C4-2B (cell line): Measurements from ENCODE around the gene ATRNL1.

Experiments
- ZFX ChIP-seq: fragments of 450-650 bp; IDR thresholded peaks from 2 replicates; pipeline ENCODE4 v1.6.1; 2017
- TF ChIP-seq, protein P1 (sequence below): fragments of 450-650 bp; conservative IDR thresholded peaks from 2 replicates; pipeline ENCODE4 v1.5.1; 2017; ENCODE audit warnings: mild to moderate bottlenecking

DNA sequence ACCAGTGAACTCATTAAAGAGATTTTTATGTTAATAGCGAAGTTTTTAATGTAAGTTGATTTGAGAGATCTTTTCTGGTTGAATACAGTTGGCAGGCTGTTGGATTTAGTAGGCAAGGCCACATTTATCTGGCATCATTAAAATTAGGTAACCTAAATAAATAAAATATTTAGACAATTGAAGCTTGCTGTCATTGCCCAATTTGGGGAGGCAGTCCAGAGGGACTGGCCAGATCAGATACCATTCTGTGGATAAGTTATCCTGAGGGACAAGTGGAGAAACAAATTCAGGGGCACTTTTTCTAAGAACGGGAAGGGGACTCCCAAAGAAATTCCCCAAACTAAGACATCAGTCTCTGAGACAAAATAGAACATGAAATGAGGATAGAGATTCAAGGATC, 782.0 kb downstream of the ATRNL1 start:
- TF ChIP-seq, protein P1, sequence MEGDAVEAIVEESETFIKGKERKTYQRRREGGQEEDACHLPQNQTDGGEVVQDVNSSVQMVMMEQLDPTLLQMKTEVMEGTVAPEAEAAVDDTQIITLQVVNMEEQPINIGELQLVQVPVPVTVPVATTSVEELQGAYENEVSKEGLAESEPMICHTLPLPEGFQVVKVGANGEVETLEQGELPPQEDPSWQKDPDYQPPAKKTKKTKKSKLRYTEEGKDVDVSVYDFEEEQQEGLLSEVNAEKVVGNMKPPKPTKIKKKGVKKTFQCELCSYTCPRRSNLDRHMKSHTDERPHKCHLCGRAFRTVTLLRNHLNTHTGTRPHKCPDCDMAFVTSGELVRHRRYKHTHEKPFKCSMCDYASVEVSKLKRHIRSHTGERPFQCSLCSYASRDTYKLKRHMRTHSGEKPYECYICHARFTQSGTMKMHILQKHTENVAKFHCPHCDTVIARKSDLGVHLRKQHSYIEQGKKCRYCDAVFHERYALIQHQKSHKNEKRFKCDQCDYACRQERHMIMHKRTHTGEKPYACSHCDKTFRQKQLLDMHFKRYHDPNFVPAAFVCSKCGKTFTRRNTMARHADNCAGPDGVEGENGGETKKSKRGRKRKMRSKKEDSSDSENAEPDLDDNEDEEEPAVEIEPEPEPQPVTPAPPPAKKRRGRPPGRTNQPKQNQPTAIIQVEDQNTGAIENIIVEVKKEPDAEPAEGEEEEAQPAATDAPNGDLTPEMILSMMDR, result no peak
- TF ChIP-seq ZFX, result no peak
